Ishikawa (cell line): Measurements from ENCODE around the gene DDX31.

Source experiments
- CEBPB ChIP-seq: IDR thresholded peaks from 2 replicates; pipeline ENCODE4 v1.6.1; 2012
- CREB1 ChIP-seq: IDR thresholded peaks from 2 replicates; pipeline ENCODE4 v1.6.1; 2012; ENCODE audit warnings: low read depth
- EGR1 ChIP-seq: IDR thresholded peaks from 2 replicates; pipeline ENCODE4 v1.6.1; 2012
- EP300 ChIP-seq: IDR thresholded peaks from 2 replicates; pipeline ENCODE4 v1.6.1; 2012; ENCODE audit warnings: borderline replicate concordance
- FOXM1 ChIP-seq: IDR thresholded peaks from 2 replicates; pipeline ENCODE4 v1.6.1; 2012; ENCODE audit warnings: low read depth, borderline replicate concordance
- MAX ChIP-seq: IDR thresholded peaks from 2 replicates; pipeline ENCODE4 v1.6.1; 2012
- NFIC ChIP-seq: IDR thresholded peaks from 2 replicates; pipeline ENCODE4 v1.6.1; 2012
- RAD21 ChIP-seq: IDR thresholded peaks from 2 replicates; pipeline ENCODE4 v1.6.1; 2012; ENCODE audit warnings: low read depth
- REST ChIP-seq: IDR thresholded peaks from 2 replicates; pipeline ENCODE4 v1.6.1; 2012; ENCODE audit warnings: low read depth, mild to moderate bottlenecking
- TAF1 ChIP-seq: IDR thresholded peaks from 2 replicates; pipeline ENCODE4 v1.6.1; 2012; ENCODE audit warnings: low read depth, mild to moderate bottlenecking
- TCF12 ChIP-seq: IDR thresholded peaks from 2 replicates; pipeline ENCODE4 v1.6.1; 2012; ENCODE audit warnings: low read depth
- TEAD4 ChIP-seq: IDR thresholded peaks from 2 replicates; pipeline ENCODE4 v1.6.1; 2012
- YY1 ChIP-seq: IDR thresholded peaks from 2 replicates; pipeline ENCODE4 v1.6.1; 2012; ENCODE audit warnings: low read depth
- ZBTB7A ChIP-seq: IDR thresholded peaks from 2 replicates; pipeline ENCODE4 v1.6.1; 2012; ENCODE audit warnings: low read depth
- TF ChIP-seq, protein P1 (sequence below): IDR thresholded peaks from 2 replicates; pipeline ENCODE4 v1.6.1; 2012

The DDX31 gene

GRCh38 chr9:132557159-132557558, 112.6 kb downstream of the DDX31 start:
- TF ChIP-seq TCF12 (no peak), EGR1 (no peak), REST (no peak), FOXM1 (no peak), EP300 (no peak), TEAD4 (no peak), ZBTB7A (no peak), NFIC (no peak), YY1 (no peak), CEBPB (no peak), TAF1 (no peak), MAX (no peak), CREB1 (no peak), RAD21 (no peak)
- TF ChIP-seq, protein P1, sequence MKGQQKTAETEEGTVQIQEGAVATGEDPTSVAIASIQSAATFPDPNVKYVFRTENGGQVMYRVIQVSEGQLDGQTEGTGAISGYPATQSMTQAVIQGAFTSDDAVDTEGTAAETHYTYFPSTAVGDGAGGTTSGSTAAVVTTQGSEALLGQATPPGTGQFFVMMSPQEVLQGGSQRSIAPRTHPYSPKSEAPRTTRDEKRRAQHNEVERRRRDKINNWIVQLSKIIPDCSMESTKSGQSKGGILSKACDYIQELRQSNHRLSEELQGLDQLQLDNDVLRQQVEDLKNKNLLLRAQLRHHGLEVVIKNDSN = no peak

- TF ChIP-seq TEAD4 (no peak), MAX (no peak)
Observed at GRCh38 chr9:132556714-132557113, 113.1 kb downstream of the DDX31 start.

DNA sequence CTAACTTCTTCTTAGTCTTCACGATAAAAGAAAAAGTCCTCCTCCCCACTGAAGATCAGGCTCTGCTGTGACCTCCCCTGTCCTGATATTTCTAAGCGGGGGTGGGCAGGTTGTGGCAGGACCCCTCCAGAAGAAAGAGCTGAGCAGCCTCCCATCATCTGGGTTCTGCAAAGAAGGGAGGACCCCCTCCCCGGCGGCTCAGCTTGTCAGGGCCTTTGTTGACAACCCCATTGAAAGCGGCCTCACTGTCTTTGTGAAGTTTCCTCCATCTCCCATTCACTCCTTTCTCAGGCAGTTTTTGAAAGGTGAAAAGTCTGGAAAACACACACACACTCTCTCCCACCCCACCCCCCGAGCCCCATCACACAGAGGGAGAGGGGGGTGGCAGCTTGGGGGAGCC, 113.5 kb downstream of the DDX31 start:
- no peak for TF ChIP-seq TAF1
- no peak for TF ChIP-seq NFIC
- no peak for TF ChIP-seq MAX
- no peak for TF ChIP-seq ZBTB7A
- no peak for TF ChIP-seq EP300
- TF ChIP-seq FOXM1 = no peak
- TF ChIP-seq TEAD4 = no peak
- TF ChIP-seq REST = no peak
- TF ChIP-seq CEBPB = no peak

DNA sequence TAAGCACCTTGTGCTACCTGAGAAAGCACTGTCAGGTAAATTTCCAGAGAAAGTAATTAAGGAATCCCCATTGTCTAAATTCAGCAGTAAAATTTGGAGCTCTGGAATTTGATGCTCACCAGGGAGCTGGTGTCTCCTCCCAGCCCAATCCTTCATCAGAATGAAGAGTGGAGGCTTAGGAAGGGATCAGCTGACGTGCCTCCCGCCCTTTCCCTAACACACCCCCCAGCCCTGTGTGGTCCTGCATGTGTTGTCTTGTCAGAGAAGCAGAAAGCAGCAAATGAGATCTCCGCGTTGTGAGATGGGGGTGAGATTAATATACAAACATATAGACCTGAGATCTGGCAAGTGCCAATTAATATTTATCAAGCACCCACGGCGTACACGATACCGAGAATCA, 114.3 kb downstream of the DDX31 start:
- no peak for TF ChIP-seq CREB1
- TF ChIP-seq, protein P1 = no peak
- TF ChIP-seq EP300 = no peak
- no peak for TF ChIP-seq FOXM1
- no peak for TF ChIP-seq TEAD4
- no peak for TF ChIP-seq TAF1
- no peak for TF ChIP-seq TCF12
- TF ChIP-seq REST = no peak
- TF ChIP-seq CEBPB = no peak
- no peak for TF ChIP-seq EGR1
- TF ChIP-seq ZBTB7A = no peak
- no peak for TF ChIP-seq NFIC
- no peak for TF ChIP-seq YY1

- TF ChIP-seq TEAD4 (no peak), RAD21 (no peak), EGR1 (no peak), ZBTB7A (no peak), CEBPB (no peak), REST (no peak)
- TF ChIP-seq, protein P1 = no peak
Observed at GRCh38 chr9:132554755-132555154, 115.0 kb downstream of the DDX31 start.
